A549 (cell line): ENCODE results near the gene ZNF586.

ENCODE experiments used
- BHLHE40 ChIP-seq: IDR thresholded peaks from 2 replicates; pipeline ENCODE4 v1.6.1; 2012; ENCODE audit warnings: low read depth, low read length, inconsistent platforms
- CEBPB ChIP-seq, 2 experiments: fragments of >200 bp in 1 of 2; sonication (Bioruptor Twin) in 1 of 2; formaldehyde crosslinking in 1 of 2; IDR thresholded peaks; 2 replicates each; pipeline ENCODE4 v1.6.1; 2012 to 2016
- CHD4 ChIP-seq: fragments of 200-600 bp; sonication (generic); IDR thresholded peaks from 2 replicates; pipeline ENCODE4 v1.6.1; 2016; ENCODE audit warnings: antibody characterized with exemption, mild to moderate bottlenecking, borderline replicate concordance
- CTCF ChIP-seq: fragments of >200 bp; sonication (Bioruptor Twin); formaldehyde crosslinking; IDR thresholded peaks from 3 replicates; pipeline ENCODE4 v1.5.1; 2016
- E2F6 ChIP-seq: IDR thresholded peaks from 2 replicates; pipeline ENCODE4 v1.6.1; 2012; ENCODE audit warnings: low read depth, borderline replicate concordance
- HDAC2 ChIP-seq: fragments of 200-600 bp; sonication (generic); IDR thresholded peaks from 2 replicates; pipeline ENCODE4 v1.6.1; 2016
- NPAS2 ChIP-seq: fragments of 250-450 bp; sonication (Bioruptor Pico); IDR thresholded peaks from 2 replicates; pipeline ENCODE4 v1.8.0; 2022; ENCODE audit warnings: mild to moderate bottlenecking, moderate library complexity, borderline replicate concordance
- PBX3 ChIP-seq: IDR thresholded peaks from 2 replicates; pipeline ENCODE4 v1.6.1; 2012
- POLR2A ChIP-seq: IDR thresholded peaks from 2 replicates; pipeline ENCODE4 v1.6.1; 2012; ENCODE audit warnings: mild to moderate bottlenecking, low read length

GRCh38 chr19:57803594-57804325 is 34.3 kb downstream of the ZNF586 start:
- TF ChIP-seq CTCF (no peak), POLR2A (no peak), CHD4 (no peak), NPAS2 (CRISPR knock-in tag) (no peak), BHLHE40 (no peak), CEBPB (IDR thresholded peaks at IDR 0.05) (no peak), E2F6 (no peak), HDAC2 (no peak), PBX3 (no peak)
